RPMI8226 (cell line): ENCODE measurements around the gene SNX21.
"Not testable (repeated sequence)": the region's sequence is repeated elsewhere in the genome, so short reads cannot be mapped to it uniquely, and the experiment has no call there.

Source experiments
- DNase-seq: peaks from one replicate; pipeline ENCODE4 v3.0.0-alpha.2; 2015

The SNX21 gene

GRCh38 chr20:45823949-45824835 is 9.4 kb upstream of the SNX21 start:
- DNase-seq, result peak; percentile 78

DNA sequence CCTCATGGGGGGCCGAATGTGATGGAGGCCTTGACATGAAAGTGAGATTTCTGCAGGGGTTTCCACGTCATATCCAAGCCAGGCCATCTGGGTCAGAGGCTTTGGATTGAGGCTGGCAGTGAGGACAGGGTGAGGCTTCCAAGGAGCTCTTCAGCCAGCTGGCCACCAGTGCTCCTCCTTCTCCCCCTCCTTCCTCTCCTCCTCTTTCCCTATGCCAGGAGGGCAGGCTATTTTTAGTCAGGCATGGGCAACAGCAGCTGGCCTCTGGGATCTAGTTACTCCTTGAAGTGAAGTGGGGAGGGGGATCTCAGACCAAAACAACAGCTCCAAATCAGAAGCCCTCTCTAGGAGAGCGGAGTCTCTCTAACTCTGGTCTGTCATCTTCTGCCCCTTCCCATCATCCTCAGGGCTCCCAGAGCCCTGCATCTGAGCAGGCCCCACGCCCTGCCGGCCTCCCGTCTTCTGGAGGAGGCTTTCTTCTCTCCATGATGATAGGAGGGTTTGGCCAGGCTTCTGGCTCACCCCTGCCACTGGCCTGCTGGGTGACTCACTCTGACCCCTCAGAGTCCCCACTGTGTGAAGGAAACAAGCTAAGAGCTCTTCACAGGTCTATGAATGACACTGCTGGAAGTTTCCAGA is 7.1 kb upstream of the SNX21 start:
- DNase-seq, result no peak

DNA sequence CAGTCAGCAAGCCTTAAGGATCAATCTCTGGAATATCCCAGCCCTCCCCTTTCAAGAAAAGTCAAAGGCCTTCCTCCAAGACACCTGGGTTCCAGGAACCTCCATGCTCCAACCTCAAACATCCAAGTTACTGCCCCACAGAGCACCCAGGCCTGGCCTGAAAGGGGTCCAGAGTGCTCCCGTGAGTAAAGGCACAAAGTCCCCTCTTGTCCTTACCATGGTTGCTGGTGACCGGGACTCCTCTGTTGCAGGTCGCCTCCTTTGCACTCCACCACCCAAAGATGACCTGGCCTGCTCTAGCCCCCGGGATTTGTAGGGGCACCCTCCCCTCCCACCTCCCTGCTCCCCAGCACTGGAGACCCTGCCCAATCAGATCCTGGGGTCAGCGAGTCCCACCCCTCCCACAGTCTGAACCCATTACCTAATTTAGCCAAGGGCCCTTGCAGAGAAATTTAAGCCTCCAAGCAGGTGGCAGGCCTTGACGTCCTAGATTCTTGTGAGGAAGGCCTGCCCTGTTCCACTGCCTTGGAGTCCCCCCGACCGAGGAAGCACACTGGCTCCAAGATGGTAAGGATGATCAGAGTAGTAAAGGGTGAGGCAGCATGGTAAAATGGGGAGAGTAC is 6.5 kb upstream of the SNX21 start, which contains the start of gene TNNC2:
Gene TNNC2 (minus strand): TSS at position 283 of the 623 bp plus-strand sequence. CDS start 64 bp downstream, at position 219.
- DNase-seq, result no peak

DNA sequence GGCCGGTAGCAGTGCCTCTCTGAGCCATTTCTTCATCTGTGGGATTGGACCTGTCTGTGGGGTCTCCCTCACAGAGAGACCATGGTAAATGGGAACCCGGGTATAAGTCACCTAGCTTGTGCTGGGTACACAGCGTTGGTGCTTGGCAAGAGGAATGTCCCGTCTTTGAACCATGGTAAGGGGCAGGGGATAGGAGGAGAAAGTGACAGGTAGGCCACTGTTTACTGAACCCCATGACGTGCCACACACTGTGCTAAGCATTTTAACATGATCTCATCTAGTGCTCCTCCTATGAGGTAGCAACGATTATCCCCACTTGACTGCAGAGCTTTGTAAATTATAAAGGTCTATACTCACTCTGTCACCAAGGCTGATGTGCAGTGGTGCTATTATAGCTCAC is 5.9 kb upstream of the SNX21 start:
- no peak for DNase-seq

DNA sequence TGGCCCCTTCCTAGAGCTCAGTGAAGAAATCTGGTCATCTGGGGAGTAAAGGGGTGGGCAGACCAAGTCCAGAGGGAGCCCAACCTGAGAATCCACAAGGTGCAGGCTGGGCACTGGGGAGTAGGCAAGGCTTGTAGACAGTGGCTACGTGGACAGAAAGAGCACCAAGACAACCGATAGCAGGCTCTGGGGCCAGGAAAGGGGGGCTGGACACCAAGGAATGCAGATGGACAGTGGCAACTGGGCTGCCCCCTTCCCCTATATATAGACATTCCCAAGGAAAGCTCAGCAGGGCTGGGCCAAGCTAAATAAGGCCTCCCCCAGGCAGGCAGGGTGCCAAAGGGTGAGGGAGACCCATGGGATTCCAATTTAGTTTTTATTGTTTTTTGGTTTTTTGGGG is 5.0 kb upstream of the SNX21 start:
- DNase-seq, result no peak

DNA sequence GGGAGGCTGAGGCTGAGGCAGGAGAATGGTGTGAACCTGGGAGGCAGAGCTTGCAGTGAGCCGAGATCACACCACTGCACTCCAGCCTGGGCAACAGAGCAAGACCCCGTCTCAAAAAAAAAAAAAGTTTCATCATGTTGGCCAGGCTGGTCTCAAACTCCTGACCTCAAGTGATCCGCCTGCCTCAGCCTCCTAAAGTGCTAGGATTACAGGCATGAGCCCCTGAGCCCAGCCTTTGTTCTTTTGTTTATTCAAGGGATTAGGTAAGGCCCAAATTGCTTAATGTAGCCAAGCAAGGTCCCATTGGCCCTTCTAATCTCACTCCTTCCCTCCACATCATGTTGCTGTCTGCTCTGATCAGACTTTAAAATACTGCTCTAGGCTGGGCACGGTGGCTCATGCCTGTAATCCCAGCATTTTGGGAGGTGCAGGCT is 3.9 kb upstream of the SNX21 start:
- DNase-seq, result not testable (repeated sequence)

DNA sequence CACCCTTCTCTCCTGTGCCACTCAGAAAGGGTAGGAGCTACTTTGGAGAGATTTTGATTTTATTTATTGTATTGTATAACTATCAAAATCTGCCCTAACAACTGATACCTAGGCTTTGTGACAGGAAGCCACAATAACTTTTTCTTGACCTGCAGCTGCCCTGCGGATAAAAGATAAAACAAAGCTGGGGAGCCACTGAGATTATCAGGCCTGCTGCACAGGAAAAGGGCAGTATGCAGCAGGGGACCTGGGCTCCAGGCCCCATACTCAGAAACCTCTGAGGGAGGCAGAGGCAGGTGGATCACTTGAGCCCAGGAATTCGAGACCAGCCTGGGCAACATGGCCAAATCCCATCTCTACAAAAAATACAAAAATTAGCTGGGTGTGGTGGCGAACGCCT is 980 bp upstream of the SNX21 start:
- no peak for DNase-seq

- DNase-seq, result no peak
Observed at GRCh38 chr20:45833883-45834796, 541 bp downstream of the SNX21 start.

DNA sequence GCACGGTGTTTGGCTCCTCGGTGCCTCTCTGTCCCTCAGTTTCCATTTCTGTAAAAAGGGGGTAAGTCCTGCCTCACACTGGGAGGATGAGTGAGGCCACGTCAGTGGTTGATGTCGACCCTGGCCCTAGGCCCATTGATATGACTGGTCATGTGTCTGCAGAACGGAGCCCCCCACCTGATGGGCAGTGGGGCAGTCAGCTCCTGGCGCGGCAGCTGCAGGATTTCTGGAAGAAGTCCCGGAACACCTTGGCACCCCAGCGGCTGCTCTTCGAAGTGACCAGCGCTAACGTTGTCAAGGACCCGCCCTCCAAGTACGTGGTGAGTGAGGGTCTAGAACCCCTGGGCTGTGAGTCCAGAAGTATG is 1.2 kb downstream of the SNX21 start:
- DNase-seq, result no peak

DNA sequence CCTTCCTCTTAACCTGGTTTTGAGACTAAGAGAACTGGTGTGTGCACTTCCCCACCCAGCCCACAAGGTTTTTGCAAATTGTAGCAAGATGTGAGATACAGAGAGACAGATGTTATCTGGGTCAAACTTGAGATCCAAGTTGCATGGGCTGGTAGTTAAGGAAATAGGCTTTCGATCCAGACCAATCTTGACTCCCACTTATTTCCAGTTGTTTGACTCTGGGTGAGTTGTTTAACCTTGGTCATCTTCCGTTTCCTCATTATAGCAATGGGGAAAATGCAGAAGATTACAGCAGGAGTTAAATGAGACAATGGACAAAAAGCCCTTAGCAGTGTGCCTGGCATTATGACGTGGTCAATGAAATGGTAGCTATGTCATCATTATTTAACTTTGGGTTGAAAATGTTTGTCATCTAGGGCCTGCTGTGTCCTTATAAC is 1.7 kb downstream of the SNX21 start:
- no peak for DNase-seq

DNA sequence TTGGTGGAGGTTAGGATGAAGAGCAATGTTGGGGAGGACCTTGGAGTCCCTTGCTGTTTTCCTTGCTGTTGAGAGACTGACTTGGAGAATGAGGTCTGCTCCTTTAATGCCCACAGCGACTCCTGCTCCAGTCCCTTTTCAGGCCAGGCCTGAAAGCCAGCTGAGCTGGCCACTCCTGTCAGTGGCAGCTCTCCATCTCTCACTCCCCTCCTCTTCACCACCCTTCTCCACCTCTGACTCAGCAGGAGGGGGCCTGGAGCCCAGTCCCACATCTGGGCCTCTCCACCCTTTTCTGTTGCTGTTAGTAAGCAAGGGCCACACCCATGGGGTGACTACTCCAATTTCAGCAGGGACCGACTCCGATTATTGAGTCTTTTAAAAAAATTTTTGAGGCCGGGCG is 2.2 kb downstream of the SNX21 start:
- DNase-seq, result no peak

DNA sequence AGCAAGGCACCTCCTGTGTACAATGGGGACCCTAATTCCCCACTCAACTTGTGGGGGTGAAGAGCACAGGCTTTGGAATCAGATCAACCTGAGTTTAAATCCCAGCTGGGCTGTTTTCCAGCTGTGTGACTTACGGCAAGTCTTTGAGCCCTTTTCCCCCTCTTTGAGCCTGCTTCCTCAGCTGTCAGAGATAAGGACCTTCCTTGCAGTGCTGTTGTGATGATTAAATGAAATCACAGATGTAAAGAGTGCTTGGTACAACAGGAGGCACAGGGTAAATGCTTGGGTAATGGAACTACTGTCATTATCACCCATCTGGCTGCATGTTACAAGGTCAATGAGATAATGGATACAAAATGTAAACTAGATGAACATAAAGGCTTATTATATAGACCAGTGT is 3.2 kb downstream of the SNX21 start:
- DNase-seq, result no peak

GRCh38 chr20:45840700-45841198 is 7.2 kb downstream of the SNX21 start:
- no peak for DNase-seq

DNA sequence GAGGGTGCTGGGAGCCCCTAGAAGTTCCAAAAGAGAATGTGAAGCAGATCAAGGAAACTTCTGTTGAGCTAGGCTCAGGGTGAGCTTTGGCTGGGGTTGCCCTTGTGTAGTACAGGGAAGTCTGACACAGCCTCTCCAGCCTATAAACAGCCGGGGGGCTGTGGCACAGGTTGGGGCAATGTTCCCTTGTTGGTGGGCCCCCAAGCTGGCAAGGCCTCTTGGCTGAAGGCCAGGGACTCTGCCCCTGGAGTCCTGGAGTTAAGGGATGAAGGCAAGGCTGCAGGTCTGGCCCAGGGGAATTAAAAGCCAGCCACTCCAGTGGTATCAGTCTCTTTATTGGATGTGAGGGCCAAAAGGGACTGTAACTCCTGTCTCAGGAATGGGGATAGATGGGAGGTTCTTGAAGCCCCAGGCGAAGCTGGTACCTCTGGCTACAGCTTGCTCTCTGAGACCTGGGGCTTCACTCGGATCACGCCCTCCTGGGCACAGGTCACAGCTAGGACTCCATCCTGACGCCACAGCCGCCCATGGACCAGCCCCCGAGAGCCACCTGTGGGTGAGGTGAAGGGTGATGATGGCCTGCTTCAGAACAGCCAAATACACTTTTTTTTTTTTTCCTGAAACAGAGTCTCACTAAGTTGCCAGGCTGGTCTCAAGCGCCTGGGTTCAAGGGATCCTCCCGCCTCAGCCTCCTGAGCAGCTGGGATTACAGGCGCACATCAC is 8.0 kb downstream of the SNX21 start:
- no peak for DNase-seq

DNA sequence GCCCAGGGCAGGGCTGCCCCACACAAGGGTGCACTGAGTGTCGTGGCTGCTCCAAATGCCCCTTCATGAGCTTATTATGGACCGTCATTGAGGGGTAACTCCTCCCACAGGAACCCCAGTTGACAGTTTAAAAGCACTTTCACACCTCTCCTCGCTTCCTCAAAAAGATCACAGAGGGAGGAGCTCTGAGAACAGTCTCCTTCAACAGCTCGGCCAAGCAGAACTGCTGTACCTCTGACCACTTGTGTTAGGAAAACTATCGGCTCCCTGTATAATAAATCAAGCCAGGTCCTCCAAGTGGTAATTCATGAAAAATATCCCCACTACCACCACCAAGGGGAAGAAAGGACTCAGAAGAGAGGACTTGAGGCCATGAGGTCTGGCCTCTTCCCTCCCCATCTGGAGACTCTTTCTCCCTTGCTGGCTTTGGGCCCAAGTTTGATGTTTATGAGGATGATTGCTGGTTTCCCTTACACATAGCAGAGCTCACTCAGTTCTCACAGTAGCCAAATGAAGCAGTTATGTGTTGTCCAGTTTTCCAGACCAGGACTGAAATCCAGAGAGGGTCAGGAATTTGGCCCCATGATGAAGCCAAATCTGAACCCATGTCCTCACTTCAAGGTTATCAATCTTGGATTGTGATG is 8.7 kb downstream of the SNX21 start:
- no peak for DNase-seq

DNA sequence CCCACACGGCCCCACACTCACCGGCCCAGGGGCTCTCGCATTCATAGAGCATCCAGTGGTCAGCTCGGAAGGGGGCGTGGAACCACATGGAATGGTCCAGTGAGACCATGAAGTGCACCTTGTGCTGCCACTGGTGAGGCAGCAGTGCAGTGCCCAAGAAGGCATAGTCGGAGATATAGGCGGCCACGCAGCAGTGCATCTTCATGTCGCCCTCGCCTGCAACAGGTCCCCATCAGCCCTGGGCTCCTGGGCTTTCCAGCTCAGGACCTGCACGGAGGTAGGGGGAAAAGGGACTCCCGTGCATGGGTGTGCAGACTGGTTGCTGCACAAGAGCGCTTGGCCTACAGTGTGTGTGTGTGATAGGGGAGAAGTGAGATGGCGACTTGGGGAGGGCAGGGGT is 9.9 kb downstream of the SNX21 start:
- no peak for DNase-seq

GRCh38 chr20:45845452-45845851 is 11.9 kb downstream of the SNX21 start:
- DNase-seq, result no peak

DNA sequence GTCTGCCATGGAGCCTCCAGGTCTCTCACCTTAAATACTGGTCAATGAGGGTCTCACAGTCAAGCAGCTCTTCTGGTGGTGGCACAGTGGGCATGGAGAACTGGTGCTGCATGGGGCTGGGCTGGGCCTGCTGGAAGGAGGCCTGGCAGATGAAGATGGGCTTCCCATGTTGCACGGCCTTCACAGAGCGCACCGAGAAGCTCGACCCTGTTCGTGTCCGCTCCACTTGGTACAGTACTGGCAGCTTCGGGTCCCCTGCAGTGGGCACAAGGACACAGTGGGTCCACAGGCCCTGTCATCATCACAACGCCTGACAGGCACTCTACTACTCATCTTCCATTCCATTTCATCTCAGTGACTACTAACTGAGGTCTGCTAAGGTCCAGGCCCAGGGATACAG is 14.8 kb downstream of the SNX21 start:
- no peak for DNase-seq

DNA sequence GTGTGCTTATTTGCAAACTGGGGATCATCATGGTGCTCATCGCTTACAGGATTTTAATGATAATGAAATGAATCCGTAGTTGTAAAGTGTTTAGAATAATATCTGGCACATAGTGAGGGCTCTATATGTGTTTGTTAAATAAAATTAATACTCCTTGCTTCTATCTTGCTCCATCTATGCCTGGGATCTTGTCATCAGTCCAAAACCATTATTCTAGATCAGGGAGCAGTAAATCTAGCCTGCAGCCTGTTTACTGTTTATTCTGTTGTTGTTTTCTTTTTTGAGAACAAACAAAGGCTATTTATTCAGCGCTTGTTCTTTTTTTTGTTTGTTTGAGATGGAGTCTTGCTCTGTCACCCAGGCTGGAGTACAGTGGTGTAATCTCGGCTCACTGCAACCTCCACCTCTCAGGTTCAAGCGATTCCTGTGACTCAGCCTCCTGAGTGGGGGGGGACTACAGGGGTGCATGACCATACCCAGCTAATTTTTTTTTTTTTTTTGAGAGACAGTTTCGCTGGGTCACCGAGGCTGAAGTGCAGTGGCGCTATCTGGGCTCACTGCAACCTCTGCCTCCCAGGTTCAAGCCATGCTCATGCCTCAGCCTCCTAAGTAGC is 15.5 kb downstream of the SNX21 start:
- DNase-seq, result no peak

DNA sequence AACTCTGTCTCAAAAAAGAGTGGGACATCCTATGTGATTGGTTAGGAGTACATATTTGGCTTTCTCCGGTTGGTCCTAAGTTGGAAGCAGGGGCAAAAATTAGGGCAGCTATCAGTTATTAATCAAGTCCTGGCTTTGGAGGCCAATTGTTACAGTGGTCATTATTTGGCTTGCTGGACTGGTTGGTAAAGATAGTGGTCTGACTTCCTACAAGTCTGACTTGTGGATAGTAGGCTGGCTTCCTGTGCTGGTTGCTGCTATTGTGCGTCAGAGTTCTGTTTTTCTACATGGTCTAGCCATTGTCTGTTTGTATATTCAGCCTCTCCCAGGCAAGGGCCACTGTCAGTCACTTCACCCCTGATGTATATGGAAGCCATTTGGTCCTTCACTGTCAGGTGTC is 16.6 kb downstream of the SNX21 start:
- no peak for DNase-seq

DNA sequence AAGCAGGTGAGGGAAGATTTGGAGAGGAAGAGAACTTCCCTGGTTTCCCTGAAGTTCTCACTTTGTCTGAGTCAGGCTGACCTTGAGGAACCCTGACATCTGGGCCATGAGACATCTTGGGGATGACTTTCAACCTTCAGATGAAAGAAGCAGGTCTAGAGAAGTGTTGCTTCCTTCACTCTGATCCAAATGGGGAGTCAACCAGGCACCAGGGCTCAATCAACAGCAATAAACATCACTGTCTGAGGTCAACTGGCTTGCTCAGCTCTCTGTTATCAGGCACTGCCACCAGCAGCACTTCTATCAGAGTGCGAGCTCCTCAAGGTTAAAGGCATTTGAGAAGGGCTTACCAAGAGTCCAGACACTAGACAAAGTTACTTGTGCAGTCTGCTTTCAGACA is 17.3 kb downstream of the SNX21 start:
- no peak for DNase-seq
